Suppressor macrophage treated with lipopolysaccharide for 4 hours (primary cell): ENCODE data around the gene KRABD2.
"Not testable (repeated sequence)": the region's sequence is repeated elsewhere in the genome, so short reads cannot be mapped to it uniquely, and the experiment has no call there.

ENCODE experiments used
- DNase-seq: peaks from one replicate; pipeline ENCODE4 v3.0.0-alpha.2; 2020

Gene KRABD2

DNA sequence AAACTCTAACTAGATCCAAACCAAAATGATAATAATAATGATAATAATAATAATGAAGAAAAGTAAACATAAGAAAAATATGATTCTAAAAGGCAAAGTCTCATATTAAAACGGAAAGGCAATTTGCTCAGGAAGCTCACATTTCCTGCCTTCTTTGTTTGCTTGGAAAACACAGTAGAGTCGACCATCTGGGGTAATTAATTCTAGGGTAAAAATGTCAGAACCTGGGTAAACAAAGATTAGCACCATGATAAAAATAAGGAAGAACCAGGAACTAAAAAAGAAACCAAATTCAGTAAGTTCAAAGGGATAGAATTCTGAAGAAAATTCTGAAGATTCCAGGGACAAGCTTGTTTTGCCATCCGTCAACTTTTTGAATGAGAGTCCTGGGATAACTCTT, 16.2 kb downstream of the KRABD2 start:
- DNase-seq, result no peak

GRCh38 chr17:8359769-8360168, 16.7 kb downstream of the KRABD2 start:
- no peak for DNase-seq

GRCh38 chr17:8357910-8358309, 18.6 kb downstream of the KRABD2 start:
- DNase-seq, result no peak

DNA sequence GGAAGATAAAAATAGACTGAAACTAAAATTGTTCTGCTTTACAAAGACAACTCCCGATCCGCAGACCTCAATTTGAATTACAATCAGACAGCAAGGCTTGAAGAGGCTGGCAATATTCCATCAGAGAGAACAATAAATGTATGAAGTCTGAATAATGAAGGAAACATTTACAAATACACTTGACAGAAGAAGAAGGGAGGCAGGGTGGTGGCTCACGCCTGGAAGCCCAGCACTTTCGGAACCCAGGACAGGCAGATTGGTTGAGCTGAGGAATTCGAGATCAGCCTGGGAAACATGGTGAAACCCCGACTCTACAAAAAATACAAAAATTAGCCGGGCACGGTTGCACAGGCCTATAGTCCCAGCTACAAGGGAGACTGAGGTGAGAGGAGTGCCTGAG, 22.3 kb downstream of the KRABD2 start:
- no peak for DNase-seq

GRCh38 chr17:8353736-8354135, 22.8 kb downstream of the KRABD2 start:
- DNase-seq, result no peak

GRCh38 chr17:8350339-8350738, 26.2 kb downstream of the KRABD2 start:
- DNase-seq, result no peak

- DNase-seq, result not testable (repeated sequence)
Observed at GRCh38 chr17:8347001-8347400, 29.5 kb downstream of the KRABD2 start.

GRCh38 chr17:8345951-8346665, 30.4 kb downstream of the KRABD2 start:
- DNase-seq, result no peak

DNA sequence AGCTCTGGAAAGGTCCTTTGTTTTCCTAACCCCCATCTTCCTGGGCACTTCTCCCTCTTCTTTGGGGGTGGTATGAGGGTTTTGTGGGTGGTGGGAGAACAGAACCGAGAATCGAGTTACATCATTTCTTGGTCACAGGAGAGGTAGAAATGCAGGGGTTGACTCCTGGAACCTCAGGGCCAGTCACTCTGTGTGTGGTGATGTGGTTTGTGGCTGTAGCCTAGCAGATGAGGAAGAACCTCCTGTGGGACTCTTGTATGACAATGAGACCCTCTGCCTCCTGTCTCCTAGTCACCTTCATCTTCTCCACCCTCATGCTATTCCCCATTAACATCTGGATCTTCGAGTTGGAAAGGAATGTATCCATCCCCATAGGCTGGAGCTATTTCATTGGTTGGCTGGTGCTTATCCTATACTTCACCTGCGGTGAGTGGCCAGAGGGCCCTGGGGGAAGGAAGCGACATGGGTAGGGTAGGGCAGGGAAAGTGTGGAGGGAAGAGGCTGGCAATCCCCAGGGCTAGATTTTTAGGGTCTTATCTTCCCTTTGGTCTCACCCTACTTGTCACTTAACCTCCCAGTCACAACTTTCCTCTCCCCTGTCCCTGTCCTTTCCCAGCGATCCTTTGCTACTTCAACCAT, 31.3 kb downstream of the KRABD2 start:
- no peak for DNase-seq

DNA sequence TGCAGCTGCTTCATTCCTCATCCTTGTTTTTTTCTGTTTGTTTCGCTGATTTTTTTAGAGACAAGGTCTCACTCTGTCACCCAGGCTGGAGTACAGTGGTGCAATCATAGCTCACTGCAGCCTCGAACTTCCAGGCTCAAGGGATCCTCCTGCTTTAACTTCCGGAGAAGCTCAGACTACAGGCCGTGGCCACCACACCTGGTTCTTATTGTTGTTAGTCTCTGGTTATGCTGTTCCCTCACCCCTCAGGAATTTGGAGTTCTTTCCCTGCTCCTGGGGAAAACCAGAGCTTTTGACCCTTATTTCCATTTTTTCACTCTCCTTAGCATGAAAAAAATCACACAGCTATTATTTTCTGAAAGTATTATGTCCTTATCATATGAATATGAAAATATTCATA, 35.0 kb downstream of the KRABD2 start:
- no peak for DNase-seq

DNA sequence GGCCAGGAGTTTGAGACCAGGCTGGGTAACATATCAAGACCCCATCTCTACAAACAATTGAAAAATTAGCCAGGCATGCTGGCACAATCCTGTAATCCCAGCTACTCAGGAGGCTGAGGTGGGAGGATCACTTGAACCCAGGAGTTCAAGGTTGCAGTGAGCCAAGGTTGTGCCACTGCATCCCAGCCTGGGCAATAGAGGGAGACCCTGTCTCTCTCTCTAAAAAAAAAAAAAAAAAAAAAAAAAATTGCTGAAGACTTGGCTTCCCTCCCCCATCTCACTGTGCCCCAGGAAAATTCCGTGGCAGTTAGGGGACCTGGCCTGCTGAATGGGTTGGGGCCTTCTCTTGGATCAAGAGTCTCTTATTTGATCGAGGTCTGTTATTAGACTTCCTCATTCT, 37.0 kb downstream of the KRABD2 start, which contains the start of gene ODF4:
TSS of gene ODF4 (plus strand) at position 301 of the 400 bp plus-strand sequence. CDS start 212 bp downstream, outside the sequence.
- DNase-seq, result no peak

GRCh38 chr17:8338753-8339140, 37.8 kb downstream of the KRABD2 start:
- DNase-seq, result no peak

GRCh38 chr17:8337802-8338752, 38.4 kb downstream of the KRABD2 start:
- DNase-seq, result peak; percentile 72

DNA sequence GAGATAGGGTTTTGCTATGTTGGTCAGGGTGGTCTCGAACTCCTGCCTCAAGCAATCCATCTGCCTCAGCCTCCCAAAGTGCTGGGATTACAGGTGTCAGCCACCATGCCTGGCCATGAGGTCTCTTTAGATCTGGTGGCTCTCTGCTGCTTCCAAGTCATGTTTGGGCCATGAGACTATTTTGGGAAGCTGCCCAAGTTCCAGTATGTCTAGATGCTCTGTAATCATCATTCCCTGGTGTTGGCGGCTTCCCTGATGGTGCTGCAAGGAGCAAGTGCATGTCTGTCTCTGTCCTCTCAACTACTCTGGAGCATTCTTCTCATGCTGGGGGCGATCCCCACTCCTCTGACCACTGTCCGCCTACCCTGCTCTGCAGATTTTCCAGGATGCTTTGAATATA, 43.2 kb downstream of the KRABD2 start:
- DNase-seq, result no peak

GRCh38 chr17:8332688-8333087, 43.8 kb downstream of the KRABD2 start:
- DNase-seq, result no peak

DNA sequence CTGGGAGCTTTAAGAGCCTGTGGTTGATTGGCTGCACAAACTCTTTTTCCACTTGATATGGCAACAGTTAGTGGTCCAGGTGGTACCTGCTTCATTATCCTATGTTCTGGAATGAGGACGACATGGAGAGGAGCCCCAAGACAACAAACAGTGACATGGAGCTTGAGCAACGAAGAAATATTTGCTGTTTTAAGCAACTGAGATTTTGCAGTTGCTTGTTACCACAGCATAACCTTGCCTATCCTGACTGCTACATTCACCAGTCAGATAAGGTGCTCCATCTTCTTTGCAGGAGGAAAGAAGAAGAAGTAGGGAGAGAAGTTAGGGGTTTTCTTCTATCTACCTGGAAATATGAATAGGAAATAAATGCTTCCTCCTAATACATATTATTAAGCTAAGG, 44.4 kb downstream of the KRABD2 start:
- DNase-seq, result no peak

GRCh38 chr17:8327303-8327649, 49.2 kb downstream of the KRABD2 start:
- DNase-seq, result no peak
